MCF 10A (cell line): ENCODE data around the gene PRKACA. TPM values are rescaled to one million over a fixed set of nuclear protein-coding genes. Genes with fewer than 3 reads are reported as not detected.

Experiments used
- BruUV-seq: library from RNA; stranded (reverse); fragments of 400-500 nt; replicated peaks from 2 replicates; lab custom pipeline; 2021; lab: Mats Ljungman, UMichigan
- CTCF ChIA-PET: fragments of 300-600 bp; sonication (Branson Sonifier 250); formaldehyde crosslinking; extraction: SDS; loops from one replicate; lab custom pipeline; 2021; ENCODE audit warnings: antibody characterized with exemption, inconsistent platforms; lab: Yijun Ruan, JAX
- POLR2A ChIA-PET: fragments of 300-600, 350-650 bp; sonication (Branson Sonifier 250); formaldehyde crosslinking; extraction: SDS; loops from one replicate; lab custom pipeline; 2020; ENCODE audit warnings: antibody characterized with exemption, inconsistent platforms; lab: Yijun Ruan, JAX
- DNase-seq: peaks from one replicate; pipeline ENCODE4 v3.0.0-alpha.2; 2018; ENCODE audit not compliant: unreplicated experiment
- H3K27ac Mint-ChIP-seq: one replicate; pipeline ENCODE4 v1.8.0; 2022; ENCODE audit warnings: mild to moderate bottlenecking, low read depth, mixed read lengths; ENCODE audit not compliant: unreplicated experiment
- H3K27me3 Mint-ChIP-seq: one replicate; pipeline ENCODE4 v1.8.0; 2022; ENCODE audit warnings: mixed read lengths; ENCODE audit not compliant: insufficient read depth, unreplicated experiment
- H3K36me3 Mint-ChIP-seq: one replicate; pipeline ENCODE4 v1.8.0; 2022; ENCODE audit warnings: mild to moderate bottlenecking, moderate library complexity, mixed read lengths; ENCODE audit not compliant: insufficient read depth, unreplicated experiment
- H3K4me1 Mint-ChIP-seq: one replicate; pipeline ENCODE4 v1.8.0; 2022; ENCODE audit warnings: mixed read lengths; ENCODE audit not compliant: insufficient read depth, unreplicated experiment
- H3K4me3 Mint-ChIP-seq: one replicate; pipeline ENCODE4 v1.8.0; 2022; ENCODE audit warnings: mild to moderate bottlenecking, moderate library complexity, mixed read lengths; ENCODE audit not compliant: unreplicated experiment
- H3K9me3 Mint-ChIP-seq: one replicate; pipeline ENCODE4 v1.8.0; 2022; ENCODE audit warnings: mixed read lengths; ENCODE audit not compliant: unreplicated experiment
- CTCF ChIP-seq: fragments of 200-600 bp; IDR thresholded peaks from one replicate; pipeline ENCODE4 v1.8.0; 2022; ENCODE audit warnings: antibody characterized with exemption, mild to moderate bottlenecking; ENCODE audit not compliant: unreplicated experiment
- intact Hi-C: fragments of 100-400 bp; cut with micrococcal nuclease; formaldehyde crosslinking; loops from 2 replicates; pipeline ENCODE4 v1.14.1; 2022
- total RNA-seq: library from RNA; stranded (reverse); gene quantifications from 2 replicates; pipeline ENCODE4 v1.2.3, GENCODE V29; 2022

PRKACA gene
- total RNA-seq, 1 experiment from 2014 or later: 49.8 TPM

GRCh38 chr19:14114439-14114838, 3.1 kb downstream of the PRKACA start:
- POLR2A ChIA-PET: interaction anchor here (0.6 to 1.2 kb wide), 3 partner anchors 23 to 267 kb away, joined by 3 read pairs; no protein-coding TSS in a partner anchor

GRCh38 chr19:14113762-14114414, 3.7 kb downstream of the PRKACA start:
- H3K27ac Mint-ChIP-seq: no peak overlapping the region
- DNase-seq: no peak

More at GRCh38 chr19:14114439-14114838, 3.1 kb downstream of the PRKACA start:
- Mint-ChIP-seq H3K9me3 (no peaks in the 10 kb centered on the region), H3K4me3 (no peak overlapping the region), H3K4me1 (peaks cover 18% of the 10 kb centered on the region), H3K36me3 (no peaks in the 10 kb centered on the region), H3K27ac (no peak overlapping the region), H3K27me3 (no peaks in the 10 kb centered on the region)
- TF ChIP-seq CTCF: no peak
- BruUV-seq: no TSS peak
- DNase-seq: no peak
- CTCF ChIA-PET: interaction anchor here (0.6 to 1.7 kb wide), 9 partner anchors 12 to 342 kb away, joined by 3 to 11 read pairs (median 5); partner anchors contain the start of gene ASF1B
- intact Hi-C loops: no loop called here

GRCh38 chr19:14112809-14113385, 4.7 kb downstream of the PRKACA start:
- Mint-ChIP-seq H3K4me1 (peaks cover 7% of the 10 kb centered on the region), H3K27ac (no peak overlapping the region), H3K9me3 (no peaks in the 10 kb centered on the region), H3K36me3 (peaks cover 9% of the 10 kb centered on the region), H3K4me3 (no peak overlapping the region), H3K27me3 (no peaks in the 10 kb centered on the region)
- no TSS peak for BruUV-seq
- CTCF ChIA-PET: interaction anchor here (1.0 to 1.4 kb wide), 3 partner anchors 11 to 81 kb away, joined by 3 to 6 read pairs (median 3); partner anchors contain the start of gene IL27RA
- POLR2A ChIA-PET: interaction anchor here (0.6 kb wide), 1 partner anchor 109 kb away, joined by 3 read pairs; no protein-coding TSS in a partner anchor
- no peak for TF ChIP-seq CTCF
- DNase-seq: no peak
- intact Hi-C loops: no loop called here

More at GRCh38 chr19:14113762-14114414, 3.7 kb downstream of the PRKACA start:
- Mint-ChIP-seq H3K4me1 (peaks cover 14% of the 10 kb centered on the region), H3K4me3 (no peak overlapping the region), H3K27me3 (no peaks in the 10 kb centered on the region), H3K9me3 (no peaks in the 10 kb centered on the region), H3K36me3 (peaks cover 5% of the 10 kb centered on the region)
- POLR2A ChIA-PET: interaction anchor here (0.6 kb wide), 1 partner anchor 108 kb away, joined by 3 read pairs; no protein-coding TSS in a partner anchor
- CTCF ChIA-PET: interaction anchor here (0.9 to 1.4 kb wide), 5 partner anchors 12 to 342 kb away, joined by 3 to 6 read pairs (median 3); no protein-coding TSS in a partner anchor
- intact Hi-C loops: no loop called here
- TF ChIP-seq CTCF: peak; percentile 35
- no TSS peak for BruUV-seq
